H1 (cell line): ENCODE measurements around the gene GPR25. TPM values are rescaled to one million over a fixed set of nuclear protein-coding genes. Genes with fewer than 3 reads are reported as not detected.

Experiments
- CTCF ChIA-PET: fragments of 300-600 bp; sonication (Branson Sonifier 250); formaldehyde crosslinking; loops from one replicate; lab custom pipeline; 2021; ENCODE audit not compliant: partially characterized antibody; lab: Charles Lee
- POLR2A ChIA-PET: fragments of 300-600 bp; sonication (Branson Sonifier 250); formaldehyde crosslinking; loops from one replicate; lab custom pipeline; 2021; ENCODE audit warnings: inconsistent platforms; ENCODE audit not compliant: partially characterized antibody; lab: Charles Lee
- DNase-seq, 2 experiments: peaks; one replicate each; pipeline versions ENCODE4 v3.0.0 to v3.0.0-alpha.2; 2010 to 2022; ENCODE audit warnings: low spot score in 2 of 2, low read depth in 1 of 2, mixed read lengths in 1 of 2
- FAIRE-seq: peaks from 2 replicates; lab custom pipeline; 2011; peaks lifted over from hg19 to GRCh38; lab: Jason Lieb, UNC
- H2AFZ ChIP-seq: 2 replicates; pipeline ENCODE4 v1.8.1; 2012; ENCODE audit warnings: low read length, inconsistent platforms
- H2AK5ac ChIP-seq: 2 replicates; pipeline ENCODE4 v1.6.1; 2013; ENCODE audit warnings: low read depth, low read length
- H2BK120ac ChIP-seq: replicated peaks from 2 replicates; pipeline ENCODE3; 2013; ENCODE audit warnings: low read depth, low read length, inconsistent platforms
- H2BK12ac ChIP-seq: 2 replicates; pipeline ENCODE4 v1.6.1; 2013; ENCODE audit warnings: low read depth, low read length
- H2BK15ac ChIP-seq: 2 replicates; pipeline ENCODE4 v1.6.1; 2013; ENCODE audit warnings: low read length
- H2BK20ac ChIP-seq: 2 replicates; pipeline ENCODE4 v1.6.1; 2013; ENCODE audit warnings: low read length
- H2BK5ac ChIP-seq: 2 replicates; pipeline ENCODE4 v1.6.1; 2013; ENCODE audit warnings: low read depth, low read length
- H3K14ac ChIP-seq: 2 replicates; pipeline ENCODE4 v1.6.1; 2013; ENCODE audit warnings: inconsistent platforms; ENCODE audit not compliant: insufficient read length
- H3K18ac ChIP-seq: 2 replicates; pipeline ENCODE4 v1.6.1; 2013; ENCODE audit warnings: low read length; ENCODE audit errors: extremely low read depth
- H3K23ac ChIP-seq: 2 replicates; pipeline ENCODE4 v1.6.1; 2013; ENCODE audit warnings: inconsistent platforms; ENCODE audit not compliant: insufficient read length
- H3K23me2 ChIP-seq: 2 replicates; pipeline ENCODE4 v1.6.1; 2013; ENCODE audit warnings: low read depth, low read length
- H3K27ac ChIP-seq: 2 replicates; pipeline ENCODE4 v1.6.1; 2011; ENCODE audit warnings: low read depth, low read length, inconsistent platforms
- H3K27me3 ChIP-seq, 4 experiments: replicated peaks in 1 of 4; 1 replicate in 1 of 4; 2 replicates in 3 of 4; pipeline versions ENCODE4 v1.6.1 to v1.8.1; 2011 to 2013; ENCODE audit warnings: low read length in 3 of 4, mild to moderate bottlenecking in 3 of 4, inconsistent platforms in 2 of 4, mixed read lengths in 2 of 4, moderate library complexity in 1 of 4; ENCODE audit not compliant: control insufficient read depth in 3 of 4, insufficient read depth in 3 of 4; ENCODE audit errors: extremely low read depth in 1 of 4
- H3K36me3 ChIP-seq, 4 experiments: 2 replicates each; pipeline versions ENCODE4 v1.6.1 to v1.8.1; 2011 to 2013; ENCODE audit warnings: mild to moderate bottlenecking in 4 of 4, low read length in 3 of 4, moderate library complexity in 2 of 4, control low read depth in 1 of 4, inconsistent platforms in 1 of 4; ENCODE audit not compliant: insufficient read depth in 4 of 4, control insufficient read depth in 2 of 4
- H3K4ac ChIP-seq: replicated peaks from 2 replicates; pipeline ENCODE3; 2013; ENCODE audit warnings: low read length, low read depth, mixed read lengths, inconsistent platforms; ENCODE audit not compliant: insufficient read length
- H3K4me1 ChIP-seq, 4 experiments: replicated peaks in 1 of 4; 1 replicate in 1 of 4; 2 replicates in 3 of 4; pipeline versions ENCODE4 v1.6.1 to v1.8.1; 2011 to 2013; ENCODE audit warnings: low read length in 3 of 4, inconsistent platforms in 2 of 4, mixed read lengths in 1 of 4; ENCODE audit not compliant: insufficient read depth in 4 of 4, control insufficient read depth in 3 of 4
- H3K4me2 ChIP-seq, 2 experiments: 2 replicates each; pipeline versions ENCODE4 v1.6.1 to v1.8.1; 2011 to 2013; ENCODE audit warnings: low read depth in 2 of 2, low read length in 2 of 2, control low read depth in 1 of 2, inconsistent platforms in 1 of 2, mild to moderate bottlenecking in 1 of 2; ENCODE audit not compliant: insufficient read depth in 1 of 2
- H3K4me3 ChIP-seq, 4 experiments: fragments of 200-600, 300-600 bp in 1 of 4; sonication (generic), shearing (Covaris generic), sonication (Bioruptor Twin) in 1 of 4; 2 replicates each; pipeline versions ENCODE4 v1.5.1 to v1.8.1; 2011 to 2016; ENCODE audit warnings: low read length in 4 of 4, low read depth in 3 of 4, control low read depth in 2 of 4, inconsistent platforms in 2 of 4, mild to moderate bottlenecking in 2 of 4, mixed read lengths in 1 of 4, moderate library complexity in 1 of 4; ENCODE audit not compliant: insufficient read depth in 2 of 4; ENCODE audit errors: extremely low read depth in 1 of 4
- H3K56ac ChIP-seq: replicated peaks from 2 replicates; pipeline ENCODE3; 2013; ENCODE audit warnings: low read depth, mild to moderate bottlenecking, mixed read lengths, low read length, inconsistent platforms; ENCODE audit not compliant: insufficient read length
- H3K79me1 ChIP-seq: 2 replicates; pipeline ENCODE4 v1.6.1; 2013; ENCODE audit warnings: low read depth, low read length, control low read depth
- H3K79me2 ChIP-seq, 2 experiments: 2 replicates each; pipeline versions ENCODE4 v1.6.1 to v1.8.1; 2012 to 2013; ENCODE audit warnings: low read length in 2 of 2, mild to moderate bottlenecking in 2 of 2, inconsistent platforms in 1 of 2; ENCODE audit not compliant: insufficient read depth in 2 of 2, control insufficient read depth in 1 of 2
- H3K9ac ChIP-seq, 4 experiments: replicated peaks in 1 of 4; 1 replicate in 1 of 4; 2 replicates in 3 of 4; pipeline versions ENCODE4 v1.6.1 to v1.8.1; 2011 to 2013; ENCODE audit warnings: low read depth in 3 of 4, low read length in 3 of 4, control low read depth in 2 of 4, mild to moderate bottlenecking in 2 of 4, moderate library complexity in 2 of 4, inconsistent platforms in 1 of 4; ENCODE audit errors: extremely low read depth in 1 of 4
- H3K9me3 ChIP-seq, 2 experiments: 2 replicates each; pipeline versions ENCODE4 v1.6.1 to v1.8.1; 2012 to 2013; ENCODE audit warnings: mild to moderate bottlenecking in 2 of 2, moderate library complexity in 2 of 2, control low read depth in 1 of 2, inconsistent platforms in 1 of 2, low read depth in 1 of 2, low read length in 1 of 2, mixed read lengths in 1 of 2; ENCODE audit not compliant: insufficient read depth in 2 of 2
- H4K20me1 ChIP-seq, 2 experiments: replicated peaks in 1 of 2; 2 replicates each; pipeline versions ENCODE3 to v1.8.1; 2011 to 2013; ENCODE audit warnings: inconsistent platforms in 2 of 2, low read length in 2 of 2, mild to moderate bottlenecking in 1 of 2; ENCODE audit not compliant: insufficient read depth in 2 of 2, control insufficient read depth in 1 of 2
- H4K5ac ChIP-seq: 2 replicates; pipeline ENCODE4 v1.6.1; 2013; ENCODE audit warnings: low read length, low read depth, mixed read lengths, inconsistent platforms; ENCODE audit not compliant: insufficient read length
- H4K8ac ChIP-seq: 2 replicates; pipeline ENCODE4 v1.8.0; 2013; ENCODE audit warnings: mild to moderate bottlenecking, moderate library complexity, low read length, inconsistent platforms; ENCODE audit not compliant: insufficient read depth; ENCODE audit errors: extremely low read depth
- H4K91ac ChIP-seq: replicated peaks from 2 replicates; pipeline ENCODE3; 2013; ENCODE audit warnings: low read length, mixed read lengths, inconsistent platforms; ENCODE audit not compliant: insufficient read length
- FOSL1 ChIP-seq: IDR thresholded peaks from 2 replicates; pipeline ENCODE4 v1.6.1; 2011; ENCODE audit warnings: mild to moderate bottlenecking, low read depth, low read length, moderate library complexity; ENCODE audit not compliant: insufficient read depth
- MAFK ChIP-seq: IDR thresholded peaks from 2 replicates; pipeline ENCODE4 v1.6.1; 2012; ENCODE audit warnings: low read depth, mild to moderate bottlenecking, improper control_type of control experiment, low read length
- POU5F1 ChIP-seq: IDR thresholded peaks from 2 replicates; pipeline ENCODE4 v1.6.1; 2011; ENCODE audit warnings: low read depth, mild to moderate bottlenecking, low read length, moderate library complexity
- SAP30 ChIP-seq: fragments of 300-600 bp; sonication (generic); IDR thresholded peaks from 2 replicates; pipeline ENCODE4 v1.7.1; 2012; ENCODE audit warnings: low read length, moderate library complexity, mild to moderate bottlenecking, inconsistent platforms; ENCODE audit not compliant: insufficient read depth, insufficient replicate concordance
- SIN3A ChIP-seq, 2 experiments: IDR thresholded peaks in 1 of 2; conservative IDR thresholded peaks in 1 of 2; 2 replicates each; pipeline ENCODE4 v1.6.1; 2011 to 2012; ENCODE audit warnings: low read length in 2 of 2, improper control_type of control experiment in 1 of 2, low read depth in 1 of 2, mild to moderate bottlenecking in 1 of 2
- SIRT6 ChIP-seq: IDR thresholded peaks from one replicate; pipeline ENCODE4 v1.7.1; 2012; ENCODE audit warnings: low read length, inconsistent platforms
- SP4 ChIP-seq: IDR thresholded peaks from 2 replicates; pipeline ENCODE4 v1.6.1; 2012; ENCODE audit warnings: low read length, inconsistent platforms
- SRF ChIP-seq: IDR thresholded peaks from 2 replicates; pipeline ENCODE4 v1.6.1; 2011; ENCODE audit warnings: mild to moderate bottlenecking, low read depth, low read length, moderate library complexity
- TCF12 ChIP-seq: IDR thresholded peaks from 2 replicates; pipeline ENCODE4 v1.6.1; 2011; ENCODE audit warnings: low read depth, mild to moderate bottlenecking, low read length
- WGBS, 2 experiments: shearing (Covaris generic) in 1 of 2; methylation state at CpG; one replicate each; pipeline versions ENCODE4 v1.1.6 to v1.1.7; 2013 to 2015; ENCODE audit warnings: low lambda C conversion rate in 2 of 2, mixed read lengths in 2 of 2, inconsistent platforms in 1 of 2, low coverage in 1 of 2, missing lambda C conversion rate in 1 of 2; ENCODE audit not compliant: insufficient replicate concordance in 2 of 2, insufficient coverage in 1 of 2, insufficient read length in 1 of 2; ENCODE audit errors: extremely low coverage in 1 of 2, missing lambda C conversion rate in 1 of 2; 5-methylcytosine and 5-hydroxymethylcytosine counted together
- polyA plus RNA-seq, 7 experiments: library from polyadenylated mRNA; depleted of rRNA in 3 of 7; stranded (reverse) in 5 of 7; unstranded in 2 of 7; fragments of >200 nt in 5 of 7; fragments of 200-250 nt in 2 of 7; gene quantifications; 1 replicate in 5 of 7; 2 replicates in 1 of 7; 4 replicates in 1 of 7; pipeline versions ENCODE4 v1.2.1 to v1.2.3, GENCODE V29; 2011 to 2013; ENCODE audit warnings: missing spikeins in 2 of 7, mixed read lengths in 2 of 7
- total RNA-seq: library from RNA; stranded (reverse); fragmentation: NEBNext Ultra II Directional; extraction: Animal tissue kit (Norgen Biotek cat#: 25700); gene quantifications from 2 replicates; pipeline ENCODE4 v1.2.1, GENCODE V29; 2021

Gene GPR25
- total and polyA plus RNA-seq, 2 of the 8 experiments (the other 6 are each of a cell fraction or from before 2014, with no cell fraction given): not detected

DNA sequence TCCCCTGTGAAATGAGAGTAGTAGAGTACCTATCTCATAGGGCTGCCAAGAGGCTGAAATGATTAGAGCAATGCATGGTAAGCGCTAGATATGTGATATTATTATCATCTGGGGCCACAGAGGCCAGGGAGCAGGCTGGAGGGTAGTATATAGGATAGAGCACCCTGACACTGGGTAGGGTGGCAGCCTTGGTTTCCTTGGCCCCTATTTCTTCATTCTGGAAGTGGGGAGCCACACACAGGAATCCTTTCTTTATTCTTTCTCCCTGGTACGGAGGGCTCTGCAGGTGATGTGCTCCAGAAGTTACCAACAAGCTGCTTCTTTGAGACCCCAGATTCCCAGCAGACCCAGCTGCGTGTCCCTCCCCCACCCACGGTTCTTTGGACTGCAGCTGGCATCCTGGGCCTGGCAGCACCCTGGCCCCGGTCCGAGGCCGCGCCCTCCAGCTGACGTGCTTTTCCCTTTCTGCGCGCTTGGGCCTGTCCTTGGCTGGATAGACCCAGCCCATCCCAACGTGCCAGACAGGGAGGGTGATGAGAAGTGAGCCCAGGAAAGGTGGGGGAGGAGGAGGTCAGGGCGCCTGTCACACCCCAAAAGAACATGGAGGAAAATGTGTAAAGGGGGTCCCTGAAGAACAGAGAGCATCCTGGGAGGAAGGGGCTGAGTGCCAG is 40.1 kb downstream of the GPR25 start:
- Histone ChIP-seq H4K20me1 (peaks cover 0 to 5% of the 10 kb centered on the region in 2 experiments), H3K23ac (no peak overlapping the region), H3K9me3 (no peaks in the 10 kb centered on the region), H3K18ac (no peak overlapping the region), H3K14ac (no peak overlapping the region), H4K91ac (no peak overlapping the region), H2AK5ac (no peak overlapping the region), H2BK15ac (no peak overlapping the region), H3K36me3 (peaks cover 22 to 53% (median 43%) of the 10 kb centered on the region in 4 experiments; a peak in 7 of 8 replicates), H3K27ac (no peak overlapping the region), H3K4me1 (peaks cover 0 to 6% (median 3%) of the 10 kb centered on the region in 4 experiments; a peak in 3 of 7 replicates), H3K4me3 (no peak overlapping the region), H3K4ac (no peak overlapping the region), H2BK12ac (no peak overlapping the region), H3K79me2 (no peaks in the 10 kb centered on the region), H3K56ac (no peak overlapping the region), H3K4me2 (no peak overlapping the region), H4K5ac (no peak overlapping the region), H2BK20ac (no peak overlapping the region), H2BK120ac (no peak overlapping the region), H4K8ac (no peak overlapping the region), H2BK5ac (no peak overlapping the region), H2AFZ (no peak overlapping the region), H3K79me1 (no peaks in the 10 kb centered on the region), H3K23me2 (no peaks in the 10 kb centered on the region), H3K27me3 (no peaks in the 10 kb centered on the region), H3K9ac (no peak overlapping the region)
- DNase-seq (no peak), FAIRE-seq (no peak)
- ChIA-PET CTCF (interaction anchor here (1.3 kb wide), 1 partner anchor 24 kb away, joined by 4 read pairs; no protein-coding TSS in a partner anchor), POLR2A (interaction anchor here (0.9 to 15.2 kb wide), 4 partner anchors 9 to 20 kb away, joined by 3 to 208 read pairs (median 12); partner anchors contain the start of gene INAVA)
- 89% methylated on average over 13 of the region's 13 CpGs; no CpG with 5 or more reads in 1 of the 2 experiments for WGBS, 2 experiments
- TF ChIP-seq SAP30 (no peak), FOSL1 (no peak), TCF12 (no peak), POU5F1 (no peak), SIRT6 (no peak), SRF (no peak), MAFK (no peak), SP4 (no peak), SIN3A (conservative IDR thresholded peaks at IDR 0.05 in 1 of 2, IDR thresholded peaks at IDR 0.05 in 1 of 2; ENCODE audit: low read depth in 1 of 2, low read length in 2 of 2) (no peak)
